H1 (cell line): ENCODE data around the gene MYOM3. TPM values are rescaled to one million over a fixed set of nuclear protein-coding genes. Genes with fewer than 3 reads are reported as not detected.

Experiments used
- ATF2 ChIP-seq: IDR thresholded peaks from 2 replicates; pipeline ENCODE4 v1.6.1; 2012; ENCODE audit warnings: low read length, inconsistent platforms
- CHD2 ChIP-seq: IDR thresholded peaks from 2 replicates; pipeline ENCODE4 v1.6.1; 2012; ENCODE audit warnings: low read length, improper control_type of control experiment
- CREB1 ChIP-seq: IDR thresholded peaks from 2 replicates; pipeline ENCODE4 v1.6.1; 2012; ENCODE audit warnings: inconsistent platforms
- CTBP2 ChIP-seq: IDR thresholded peaks from 2 replicates; pipeline ENCODE4 v1.7.0; 2011; ENCODE audit warnings: borderline replicate concordance, mild to moderate bottlenecking, moderate library complexity, mixed read lengths, low read length; ENCODE audit not compliant: insufficient read depth, insufficient read length
- E2F6 ChIP-seq: IDR thresholded peaks from 2 replicates; pipeline ENCODE4 v1.6.1; 2012; ENCODE audit warnings: inconsistent platforms
- GABPA ChIP-seq: IDR thresholded peaks from 2 replicates; pipeline ENCODE4 v1.6.1; 2011; ENCODE audit warnings: mild to moderate bottlenecking, low read length, moderate library complexity, borderline replicate concordance; ENCODE audit not compliant: insufficient read depth
- JUND ChIP-seq: IDR thresholded peaks from 2 replicates; pipeline ENCODE4 v1.6.1; 2011; ENCODE audit warnings: mild to moderate bottlenecking, improper control_type of control experiment, low read length
- KDM1A ChIP-seq: fragments of 200-600, 300-600 bp; sonication (generic); IDR thresholded peaks from 2 replicates; pipeline ENCODE4 v1.7.1; 2016; ENCODE audit warnings: mild to moderate bottlenecking, low read length, borderline replicate concordance
- SP4 ChIP-seq: IDR thresholded peaks from 2 replicates; pipeline ENCODE4 v1.6.1; 2012; ENCODE audit warnings: low read length, inconsistent platforms
- YY1 ChIP-seq: IDR thresholded peaks from 2 replicates; pipeline ENCODE4 v1.6.1; 2011; ENCODE audit warnings: low read depth, mild to moderate bottlenecking, low read length
- polyA plus RNA-seq, 7 experiments: library from polyadenylated mRNA; depleted of rRNA in 3 of 7; stranded (reverse) in 5 of 7; unstranded in 2 of 7; fragments of >200 nt in 5 of 7; fragments of 200-250 nt in 2 of 7; gene quantifications; 1 replicate in 5 of 7; 2 replicates in 1 of 7; 4 replicates in 1 of 7; pipeline versions ENCODE4 v1.2.1 to v1.2.3, GENCODE V29; 2011 to 2013; ENCODE audit warnings: missing spikeins in 2 of 7, mixed read lengths in 2 of 7
- total RNA-seq: library from RNA; stranded (reverse); fragmentation: NEBNext Ultra II Directional; extraction: Animal tissue kit (Norgen Biotek cat#: 25700); gene quantifications from 2 replicates; pipeline ENCODE4 v1.2.1, GENCODE V29; 2021
- TF ChIP-seq, protein P1 (sequence below), 3 experiments: IDR thresholded peaks; 1 replicate in 2 of 3; 2 replicates in 1 of 3; pipeline versions ENCODE4 v1.5.1 to v1.6.1; 2011; ENCODE audit warnings: low read length in 3 of 3, mild to moderate bottlenecking in 3 of 3, inconsistent platforms in 2 of 3, low read depth in 1 of 3, moderate library complexity in 1 of 3; ENCODE audit not compliant: insufficient read depth in 1 of 3; ENCODE audit errors: control extremely low read depth in 1 of 3

The MYOM3 gene
- total and polyA plus RNA-seq, 2 of the 8 experiments (the other 6 are each of a cell fraction or from before 2014, with no cell fraction given) = 0.08 to 0.09 TPM

GRCh38 chr1:24070821-24071393, 41.0 kb downstream of the MYOM3 start (continued):
- TF ChIP-seq ATF2 (peak; percentile 75; the same call in 1 of the 2 replicates), GABPA (peak; percentile 60; the same call in 1 of the 2 replicates), SP4 (0 out of 2 replicates have a peak, but pooled peaks have one; percentile 38), JUND (0 out of 2 replicates have a peak, but pooled peaks have one; percentile 34), YY1 (peak; percentile 49; the same call in 1 of the 2 replicates), CREB1 (peak; percentile 52; the same call in 1 of the 2 replicates), E2F6 (peak; percentile 55; the same call in 1 of the 2 replicates), CHD2 (peak; percentile 49; the same call in 1 of the 2 replicates), KDM1A (no peak), CTBP2 (no peak)
- TF ChIP-seq, protein P1, sequence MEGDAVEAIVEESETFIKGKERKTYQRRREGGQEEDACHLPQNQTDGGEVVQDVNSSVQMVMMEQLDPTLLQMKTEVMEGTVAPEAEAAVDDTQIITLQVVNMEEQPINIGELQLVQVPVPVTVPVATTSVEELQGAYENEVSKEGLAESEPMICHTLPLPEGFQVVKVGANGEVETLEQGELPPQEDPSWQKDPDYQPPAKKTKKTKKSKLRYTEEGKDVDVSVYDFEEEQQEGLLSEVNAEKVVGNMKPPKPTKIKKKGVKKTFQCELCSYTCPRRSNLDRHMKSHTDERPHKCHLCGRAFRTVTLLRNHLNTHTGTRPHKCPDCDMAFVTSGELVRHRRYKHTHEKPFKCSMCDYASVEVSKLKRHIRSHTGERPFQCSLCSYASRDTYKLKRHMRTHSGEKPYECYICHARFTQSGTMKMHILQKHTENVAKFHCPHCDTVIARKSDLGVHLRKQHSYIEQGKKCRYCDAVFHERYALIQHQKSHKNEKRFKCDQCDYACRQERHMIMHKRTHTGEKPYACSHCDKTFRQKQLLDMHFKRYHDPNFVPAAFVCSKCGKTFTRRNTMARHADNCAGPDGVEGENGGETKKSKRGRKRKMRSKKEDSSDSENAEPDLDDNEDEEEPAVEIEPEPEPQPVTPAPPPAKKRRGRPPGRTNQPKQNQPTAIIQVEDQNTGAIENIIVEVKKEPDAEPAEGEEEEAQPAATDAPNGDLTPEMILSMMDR (IDR thresholded peaks at IDR 0.05; ENCODE audit: control extremely low read depth in 1 of 3, insufficient read depth in 1 of 3, low read depth in 1 of 3, low read length in 3 of 3) = peak; percentile 90 to 94 (median 94)
